ENCODE results near the gene MTA2. TPM values are rescaled to one million over a fixed set of nuclear protein-coding genes. Genes with fewer than 3 reads are reported as not detected.
A peak's percentile ranks its signal among the peaks of the same experiment; 100 is the strongest.
"Not testable (repeated sequence)": the region's sequence is repeated elsewhere in the genome, so short reads cannot be mapped to it uniquely, and the experiment has no call there.

Gene MTA2
- total RNA-seq, 1 donor from 2014 or later = 103 TPM

- DNase-seq (ENCODE audit: low spot score) = no peak
Observed at GRCh38 chr11:62593434-62594044, 8.1 kb downstream of the MTA2 start.

GRCh38 chr11:62592989-62593421 is 8.7 kb downstream of the MTA2 start:
- no peak for DNase-seq (ENCODE audit: low spot score)

- no peak for DNase-seq (ENCODE audit: low spot score)
Observed at GRCh38 chr11:62592146-62592815, 9.4 kb downstream of the MTA2 start.

DNA sequence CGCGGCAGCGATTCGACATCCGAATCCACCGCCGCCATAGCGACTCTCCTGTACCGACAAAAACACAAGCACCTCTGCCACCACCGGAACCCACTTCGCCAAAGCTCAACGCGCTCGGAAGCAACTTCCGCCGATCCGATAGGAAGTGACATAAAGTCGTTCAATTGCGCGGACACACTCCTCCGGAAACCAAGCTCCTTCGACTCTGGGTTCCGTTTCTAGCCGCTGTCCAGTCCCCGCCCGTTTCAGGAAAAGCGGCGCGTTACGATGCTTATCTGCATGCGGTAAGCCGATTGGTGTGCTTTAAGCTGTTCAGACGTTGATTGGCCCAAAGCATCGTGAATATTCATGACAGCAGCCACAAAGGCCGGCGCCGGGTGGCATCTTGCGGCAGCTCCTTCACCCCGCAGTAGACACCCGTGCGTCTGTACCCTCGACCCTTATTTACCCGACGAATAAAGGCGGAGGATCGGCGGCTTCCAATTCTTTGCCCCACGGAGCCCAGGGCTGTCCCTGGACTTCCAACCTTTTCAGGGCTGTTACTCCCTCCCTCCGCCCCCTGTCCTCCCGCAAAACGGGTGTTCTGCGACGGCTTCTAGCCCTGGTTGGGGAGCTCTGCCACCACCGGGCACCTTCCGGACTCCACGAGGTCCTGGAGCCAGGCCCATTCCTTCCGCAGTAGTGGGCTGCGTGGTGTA is 10.1 kb downstream of the MTA2 start, which contains the start of gene TUT1:
TUT1 (minus strand) TSS at position 76 of the 698 bp plus-strand sequence; CDS start at position 38, 38 bp downstream.
- DNase-seq (ENCODE audit: low spot score) = peak; percentile 97

DNA sequence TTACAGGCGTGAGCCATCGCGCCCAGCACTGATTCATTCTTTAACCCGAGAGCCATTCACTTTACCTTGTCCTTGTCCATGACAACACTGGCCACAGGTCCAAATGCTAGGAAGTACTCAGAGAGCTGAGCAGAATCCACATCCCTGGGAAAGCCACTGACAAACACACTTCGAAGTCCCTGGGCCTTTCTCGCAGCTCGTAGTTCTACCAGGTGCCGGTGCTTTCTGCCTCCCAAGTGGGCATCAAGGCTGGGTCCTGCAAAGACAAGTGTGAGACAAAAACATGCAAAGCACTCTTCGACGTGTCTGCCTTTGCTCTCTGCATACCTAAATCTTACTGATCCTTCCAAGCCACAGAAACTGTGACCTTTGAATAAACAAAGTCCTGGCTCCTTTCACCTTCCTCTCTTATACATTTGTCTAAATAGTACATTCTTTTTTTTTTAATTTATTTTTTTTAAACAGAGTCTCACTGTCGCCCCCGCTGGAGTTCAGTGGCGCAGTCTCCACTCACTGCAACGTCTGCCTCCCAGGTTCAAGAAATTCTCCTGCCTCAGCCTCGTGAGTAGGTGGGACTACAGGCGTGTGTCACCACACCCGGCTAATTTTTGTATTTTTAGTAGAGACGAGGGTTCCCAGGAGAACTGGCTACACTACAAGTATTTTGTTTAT is 12.6 kb downstream of the MTA2 start:
- DNase-seq (ENCODE audit: low spot score) = no peak

DNA sequence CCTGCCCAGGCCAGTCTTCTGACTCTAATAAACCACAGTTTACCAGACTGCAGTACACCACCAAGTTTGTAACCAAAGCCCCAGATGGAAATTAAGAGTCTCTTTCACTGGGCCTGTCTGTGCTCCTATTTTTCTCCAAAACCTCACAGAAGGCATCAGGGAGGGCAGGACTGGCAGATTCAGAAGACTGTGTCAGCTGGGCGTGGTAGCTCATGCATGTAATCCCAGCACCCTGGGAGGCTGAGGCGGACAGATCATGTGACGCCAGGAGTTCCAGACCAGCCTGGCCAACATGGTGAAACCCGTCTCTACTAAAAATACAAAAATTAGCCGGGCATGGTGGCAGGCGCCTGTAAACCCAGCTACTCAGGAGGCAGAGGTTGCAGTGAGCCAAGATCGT is 16.3 kb downstream of the MTA2 start:
- DNase-seq (ENCODE audit: low spot score) = not testable (repeated sequence)

GRCh38 chr11:62581735-62582134 is 19.9 kb downstream of the MTA2 start:
- DNase-seq (ENCODE audit: low spot score) = not testable (repeated sequence)

DNA sequence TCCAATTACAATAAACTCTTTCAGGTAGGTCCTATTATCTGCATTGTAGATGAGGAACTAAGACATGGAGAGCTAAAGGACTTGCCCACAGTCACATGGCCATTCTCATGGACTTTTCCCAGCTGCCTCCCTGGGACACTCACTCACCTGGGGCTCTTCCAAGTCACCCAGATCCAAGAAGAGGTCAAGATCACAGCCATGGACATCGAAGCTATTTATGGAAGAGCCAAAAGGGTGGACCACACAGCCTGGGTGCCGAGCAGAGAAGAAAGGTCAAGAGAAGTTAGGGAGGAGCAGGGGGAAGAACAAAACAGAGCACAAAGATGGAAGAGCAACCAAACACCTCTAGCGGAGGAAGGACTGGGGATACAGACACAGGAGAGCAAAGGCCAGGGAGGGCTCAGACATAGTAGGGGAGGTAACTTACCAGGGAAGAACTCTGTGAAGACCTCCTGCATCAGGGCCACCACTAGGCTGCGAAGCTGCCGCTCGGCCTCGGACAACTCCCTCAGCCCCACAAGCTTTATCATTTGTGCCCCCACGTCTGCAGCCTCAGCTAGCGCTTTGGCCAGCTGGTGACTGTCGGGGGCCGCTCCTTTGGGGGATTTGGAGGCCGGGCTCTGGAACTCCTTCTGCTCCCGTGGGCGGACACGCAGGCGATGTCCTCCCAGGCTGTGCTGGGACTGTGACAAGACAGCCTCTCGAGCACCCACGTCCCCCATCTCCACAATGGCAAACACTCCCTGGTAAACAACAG is 20.5 kb downstream of the MTA2 start:
- DNase-seq (ENCODE audit: low spot score) = no peak

DNA sequence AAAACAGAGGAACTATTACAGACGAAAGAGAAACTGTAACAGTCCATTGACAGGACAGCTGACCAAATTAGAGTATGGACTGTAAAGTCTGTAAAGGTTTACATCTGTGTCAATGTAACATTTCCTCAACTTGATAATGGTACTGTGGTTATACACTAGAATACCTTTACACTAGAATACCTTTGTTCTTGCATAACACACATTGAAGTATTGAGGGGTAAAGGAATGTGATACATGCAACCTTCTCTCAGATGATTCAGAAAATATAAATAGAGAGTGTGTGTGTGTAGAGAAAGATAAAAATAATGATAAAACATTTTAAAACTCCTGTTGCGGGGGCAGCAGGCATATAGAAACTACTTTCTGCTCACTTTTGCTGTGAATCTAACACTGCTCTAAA is 22.4 kb downstream of the MTA2 start:
- no peak for DNase-seq (ENCODE audit: low spot score)

DNA sequence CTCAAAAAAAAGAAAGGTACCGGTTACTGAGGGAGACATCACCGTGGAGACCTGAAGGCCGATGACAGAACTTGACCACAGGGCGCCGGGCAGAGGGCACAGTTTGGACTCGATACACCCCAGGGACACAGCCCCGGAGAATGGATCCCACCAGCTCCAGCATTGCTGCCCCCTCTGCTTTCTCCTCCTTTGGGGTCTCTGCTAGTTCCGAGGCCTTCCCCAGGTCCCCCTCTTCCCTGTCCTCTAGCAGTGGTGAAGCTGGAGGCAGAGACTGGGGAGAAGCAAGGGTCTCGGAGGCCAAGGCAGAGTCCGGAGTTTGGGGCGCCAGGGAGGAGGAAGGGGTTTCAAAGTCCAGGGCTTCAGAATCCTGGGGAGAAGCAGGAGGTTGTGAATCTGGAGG is 23.1 kb downstream of the MTA2 start:
- DNase-seq (ENCODE audit: low spot score) = no peak

- DNase-seq (ENCODE audit: low spot score) = no peak
Observed at GRCh38 chr11:62577046-62577714, 24.5 kb downstream of the MTA2 start.

- no peak for DNase-seq (ENCODE audit: low spot score)
Observed at GRCh38 chr11:62575837-62576236, 25.8 kb downstream of the MTA2 start.

DNA sequence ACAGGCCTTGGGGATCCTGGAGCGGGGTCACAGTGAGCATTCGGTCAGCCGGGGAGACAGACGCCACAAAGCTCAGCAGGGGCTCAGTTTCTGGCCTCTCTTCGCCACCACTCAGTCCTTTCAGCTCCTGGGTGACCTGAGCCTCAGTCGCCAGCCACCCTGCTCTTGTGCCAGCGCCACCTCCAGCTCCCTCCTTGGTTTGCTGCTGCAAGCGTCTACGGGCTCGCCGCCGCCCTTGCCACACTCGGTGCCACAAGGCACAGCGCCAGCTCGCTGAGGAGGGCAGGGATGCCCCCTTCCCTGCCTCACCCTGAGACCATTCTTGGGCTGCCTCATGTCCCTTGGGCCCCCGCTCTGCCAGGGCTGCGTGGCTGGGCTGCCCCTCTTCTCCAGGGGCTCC is 26.5 kb downstream of the MTA2 start:
- no peak for DNase-seq (ENCODE audit: low spot score)

DNA sequence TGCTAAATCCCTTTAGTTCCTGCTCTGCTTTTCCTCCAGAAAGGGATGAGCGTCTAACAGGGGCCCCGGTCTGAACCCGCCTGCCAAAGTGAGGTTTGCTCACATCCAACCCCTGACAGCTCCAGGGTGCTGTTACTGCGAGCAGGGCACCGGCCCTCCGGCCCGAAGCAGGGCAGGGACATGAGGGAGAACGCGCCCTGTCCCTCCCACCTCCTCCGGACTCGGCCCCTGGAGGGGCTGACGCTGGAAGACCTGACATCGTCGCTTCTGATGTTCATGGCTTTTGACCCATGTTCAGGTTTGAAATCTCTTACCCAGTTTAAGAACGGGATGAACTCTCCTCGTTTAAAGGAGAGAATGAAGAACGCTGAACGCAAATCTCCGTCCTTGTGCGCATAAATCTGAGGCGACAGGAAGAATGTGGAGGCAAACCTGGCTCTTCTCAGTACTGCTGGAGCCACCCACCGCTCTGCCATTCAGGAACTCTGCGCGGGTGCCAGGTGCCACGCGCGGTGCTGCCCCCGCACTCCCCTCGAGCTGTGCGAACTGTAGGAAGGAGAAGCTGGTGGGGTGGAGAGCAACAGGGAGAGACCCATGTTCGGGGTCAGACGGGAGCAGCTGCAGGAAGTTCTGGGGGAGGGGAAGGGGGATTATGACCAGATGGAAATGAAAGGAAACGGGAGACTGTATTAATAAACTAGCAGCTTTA is 27.1 kb downstream of the MTA2 start:
- DNase-seq (ENCODE audit: low spot score) = no peak

DNA sequence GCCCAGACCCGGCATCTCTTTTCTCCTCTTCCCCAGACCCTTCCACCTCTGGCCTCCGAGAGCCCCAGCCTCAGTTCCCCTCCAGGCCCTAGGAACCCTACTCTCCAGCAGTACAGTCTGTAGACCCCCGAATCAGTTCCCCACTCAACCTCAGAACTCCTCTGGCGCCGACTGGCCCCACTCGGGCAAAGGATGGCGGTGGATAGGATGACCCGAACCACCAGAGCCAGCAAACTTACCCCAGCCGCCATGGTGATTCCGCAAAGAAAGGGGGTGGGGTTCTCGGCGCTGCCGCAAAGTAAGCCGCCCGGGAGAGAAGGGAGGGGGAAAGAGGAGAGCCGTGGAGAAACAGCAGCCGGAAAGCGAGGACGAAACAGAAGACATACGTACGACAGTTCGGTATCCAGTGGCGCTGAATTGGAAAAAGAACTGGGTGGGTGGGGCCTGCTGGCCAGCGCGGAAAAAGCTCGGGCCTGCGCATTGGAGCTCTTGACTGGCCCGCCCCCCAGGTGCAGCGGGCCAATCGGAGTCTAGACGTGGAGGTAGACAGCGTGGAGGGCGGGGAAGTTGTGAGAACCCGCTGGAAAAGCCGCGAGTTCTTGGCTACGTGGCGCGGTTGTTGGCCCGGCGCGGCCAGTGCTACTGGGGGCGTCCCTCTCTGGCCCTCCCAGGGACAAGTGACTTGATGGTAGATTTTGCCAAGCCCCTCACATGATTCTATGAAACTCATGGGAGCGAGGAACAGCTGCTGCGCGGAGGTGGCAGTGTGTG is 27.9 kb downstream of the MTA2 start, which contains the start of gene EEF1G:
EEF1G (minus strand) TSS at position 300 of the 771 bp plus-strand sequence; CDS start at position 251, 49 bp downstream.
- peak; percentile 99 for DNase-seq (ENCODE audit: low spot score)

DNA sequence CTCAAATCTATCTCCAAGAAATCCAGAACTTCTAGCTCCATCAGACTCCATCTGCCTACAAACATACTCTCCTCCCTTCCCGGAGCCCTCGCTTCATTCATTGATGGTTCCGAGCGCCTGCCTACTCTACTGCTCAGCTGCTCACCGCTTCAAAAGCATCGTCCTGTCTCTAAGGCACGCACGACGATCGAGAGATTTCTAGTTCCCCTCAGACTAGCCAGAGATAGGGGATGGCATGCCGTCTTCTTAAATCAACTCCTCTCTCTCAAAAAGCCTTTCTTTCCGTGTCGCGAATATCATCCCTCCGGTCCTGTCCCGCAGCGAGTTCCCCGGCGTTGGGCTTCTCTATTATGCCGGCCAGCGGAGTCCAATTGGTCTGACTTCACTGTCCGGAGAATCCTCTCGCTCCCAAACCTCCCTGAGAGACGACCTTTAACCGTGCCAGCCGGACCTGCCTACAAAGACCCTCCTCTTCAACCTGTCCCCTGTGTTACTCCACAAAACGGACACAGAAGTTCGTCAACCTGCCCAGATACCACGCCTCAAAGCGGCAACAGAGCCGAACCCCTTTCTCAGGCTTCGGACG is 28.6 kb downstream of the MTA2 start:
- DNase-seq (ENCODE audit: low spot score) = no peak

DNA sequence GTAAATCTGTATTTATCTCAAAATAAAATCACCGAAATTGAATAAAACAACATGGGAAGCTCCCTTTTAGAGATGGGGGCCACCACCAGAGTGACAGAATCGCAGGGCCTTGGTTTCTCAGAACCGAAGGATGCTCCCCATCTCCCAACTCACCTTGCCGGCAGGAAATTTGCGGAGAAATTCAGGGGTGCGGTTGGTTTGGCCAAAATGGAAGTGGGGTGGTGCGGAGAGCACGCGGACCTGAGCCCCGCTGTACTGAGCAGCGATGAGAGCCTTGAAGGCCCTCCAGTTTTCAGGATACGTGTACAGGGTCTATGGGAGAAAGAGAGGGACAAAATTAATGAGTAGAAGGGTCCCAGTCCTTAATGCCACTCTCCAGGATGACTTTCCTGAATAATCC is 29.2 kb downstream of the MTA2 start:
- no peak for DNase-seq (ENCODE audit: low spot score)

GRCh38 chr11:62571493-62571892 is 30.2 kb downstream of the MTA2 start:
- DNase-seq (ENCODE audit: low spot score) = not testable (repeated sequence)
